Measurements from ENCODE around the gene TICRR.

TICRR gene, protein sequence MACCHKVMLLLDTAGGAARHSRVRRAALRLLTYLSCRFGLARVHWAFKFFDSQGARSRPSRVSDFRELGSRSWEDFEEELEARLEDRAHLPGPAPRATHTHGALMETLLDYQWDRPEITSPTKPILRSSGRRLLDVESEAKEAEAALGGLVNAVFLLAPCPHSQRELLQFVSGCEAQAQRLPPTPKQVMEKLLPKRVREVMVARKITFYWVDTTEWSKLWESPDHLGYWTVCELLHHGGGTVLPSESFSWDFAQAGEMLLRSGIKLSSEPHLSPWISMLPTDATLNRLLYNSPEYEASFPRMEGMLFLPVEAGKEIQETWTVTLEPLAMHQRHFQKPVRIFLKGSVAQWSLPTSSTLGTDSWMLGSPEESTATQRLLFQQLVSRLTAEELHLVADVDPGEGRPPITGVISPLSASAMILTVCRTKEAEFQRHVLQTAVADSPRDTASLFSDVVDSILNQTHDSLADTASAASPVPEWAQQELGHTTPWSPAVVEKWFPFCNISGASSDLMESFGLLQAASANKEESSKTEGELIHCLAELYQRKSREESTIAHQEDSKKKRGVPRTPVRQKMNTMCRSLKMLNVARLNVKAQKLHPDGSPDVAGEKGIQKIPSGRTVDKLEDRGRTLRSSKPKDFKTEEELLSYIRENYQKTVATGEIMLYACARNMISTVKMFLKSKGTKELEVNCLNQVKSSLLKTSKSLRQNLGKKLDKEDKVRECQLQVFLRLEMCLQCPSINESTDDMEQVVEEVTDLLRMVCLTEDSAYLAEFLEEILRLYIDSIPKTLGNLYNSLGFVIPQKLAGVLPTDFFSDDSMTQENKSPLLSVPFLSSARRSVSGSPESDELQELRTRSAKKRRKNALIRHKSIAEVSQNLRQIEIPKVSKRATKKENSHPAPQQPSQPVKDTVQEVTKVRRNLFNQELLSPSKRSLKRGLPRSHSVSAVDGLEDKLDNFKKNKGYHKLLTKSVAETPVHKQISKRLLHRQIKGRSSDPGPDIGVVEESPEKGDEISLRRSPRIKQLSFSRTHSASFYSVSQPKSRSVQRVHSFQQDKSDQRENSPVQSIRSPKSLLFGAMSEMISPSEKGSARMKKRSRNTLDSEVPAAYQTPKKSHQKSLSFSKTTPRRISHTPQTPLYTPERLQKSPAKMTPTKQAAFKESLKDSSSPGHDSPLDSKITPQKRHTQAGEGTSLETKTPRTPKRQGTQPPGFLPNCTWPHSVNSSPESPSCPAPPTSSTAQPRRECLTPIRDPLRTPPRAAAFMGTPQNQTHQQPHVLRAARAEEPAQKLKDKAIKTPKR (N-terminal part only)

DNA sequence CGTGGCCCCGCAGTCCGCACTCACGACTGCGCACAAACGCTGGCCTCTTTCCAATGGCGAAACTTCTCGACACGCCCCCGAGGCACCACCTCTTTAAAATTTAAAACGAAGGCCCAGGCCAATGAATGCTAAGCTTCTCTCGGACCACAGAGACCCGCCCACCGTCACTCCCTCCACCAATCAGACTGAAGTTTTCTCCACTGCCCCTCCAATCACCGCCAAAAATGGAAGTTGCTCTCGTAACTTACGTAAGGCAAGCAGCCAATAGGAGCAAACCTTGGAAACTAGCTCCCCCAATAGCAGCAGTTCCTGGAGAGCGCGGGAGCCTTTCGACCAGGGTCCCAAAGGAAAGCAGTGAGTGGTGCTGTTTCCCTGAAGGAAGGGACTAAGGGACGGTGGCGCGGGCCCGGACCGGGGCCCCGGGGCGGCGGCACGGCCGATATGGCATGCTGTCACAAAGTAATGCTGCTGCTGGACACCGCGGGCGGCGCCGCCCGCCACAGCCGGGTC, at the start of gene TICRR:
Gene TICRR, plus strand, starts transcription at position 324 of the 510 bp plus-strand sequence. Its CDS starts 118 bp downstream, at position 442.
- TF ChIP-seq CREB1 (IDR thresholded peaks at IDR 0.05; ENCODE audit: low read depth) (peak; percentile 52; the same call in 1 of the 2 replicates), YY1 (IDR thresholded peaks at IDR 0.05; ENCODE audit: low read depth) (no peak), CEBPB (IDR thresholded peaks at IDR 0.05) (peak; percentile 66; the same call in 1 of the 2 replicates), MAX (IDR thresholded peaks at IDR 0.05) (peak; percentile 90), TCF12 (IDR thresholded peaks at IDR 0.05; ENCODE audit: low read depth) (0 out of 2 replicates have a peak, but pooled peaks have one; percentile 32), FOXM1 (IDR thresholded peaks at IDR 0.05; ENCODE audit: borderline replicate concordance, low read depth) (peak; percentile 80), TAF1 (IDR thresholded peaks at IDR 0.05; ENCODE audit: low read depth) (peak; percentile 34), USF1 (IDR thresholded peaks at IDR 0.05) (no peak), TEAD4 (IDR thresholded peaks at IDR 0.05) (0 out of 2 replicates have a peak, but pooled peaks have one; percentile 14), NFIC (IDR thresholded peaks at IDR 0.05) (peak; percentile 91)
- TF ChIP-seq, protein P1, sequence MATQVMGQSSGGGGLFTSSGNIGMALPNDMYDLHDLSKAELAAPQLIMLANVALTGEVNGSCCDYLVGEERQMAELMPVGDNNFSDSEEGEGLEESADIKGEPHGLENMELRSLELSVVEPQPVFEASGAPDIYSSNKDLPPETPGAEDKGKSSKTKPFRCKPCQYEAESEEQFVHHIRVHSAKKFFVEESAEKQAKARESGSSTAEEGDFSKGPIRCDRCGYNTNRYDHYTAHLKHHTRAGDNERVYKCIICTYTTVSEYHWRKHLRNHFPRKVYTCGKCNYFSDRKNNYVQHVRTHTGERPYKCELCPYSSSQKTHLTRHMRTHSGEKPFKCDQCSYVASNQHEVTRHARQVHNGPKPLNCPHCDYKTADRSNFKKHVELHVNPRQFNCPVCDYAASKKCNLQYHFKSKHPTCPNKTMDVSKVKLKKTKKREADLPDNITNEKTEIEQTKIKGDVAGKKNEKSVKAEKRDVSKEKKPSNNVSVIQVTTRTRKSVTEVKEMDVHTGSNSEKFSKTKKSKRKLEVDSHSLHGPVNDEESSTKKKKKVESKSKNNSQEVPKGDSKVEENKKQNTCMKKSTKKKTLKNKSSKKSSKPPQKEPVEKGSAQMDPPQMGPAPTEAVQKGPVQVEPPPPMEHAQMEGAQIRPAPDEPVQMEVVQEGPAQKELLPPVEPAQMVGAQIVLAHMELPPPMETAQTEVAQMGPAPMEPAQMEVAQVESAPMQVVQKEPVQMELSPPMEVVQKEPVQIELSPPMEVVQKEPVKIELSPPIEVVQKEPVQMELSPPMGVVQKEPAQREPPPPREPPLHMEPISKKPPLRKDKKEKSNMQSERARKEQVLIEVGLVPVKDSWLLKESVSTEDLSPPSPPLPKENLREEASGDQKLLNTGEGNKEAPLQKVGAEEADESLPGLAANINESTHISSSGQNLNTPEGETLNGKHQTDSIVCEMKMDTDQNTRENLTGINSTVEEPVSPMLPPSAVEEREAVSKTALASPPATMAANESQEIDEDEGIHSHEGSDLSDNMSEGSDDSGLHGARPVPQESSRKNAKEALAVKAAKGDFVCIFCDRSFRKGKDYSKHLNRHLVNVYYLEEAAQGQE (IDR thresholded peaks at IDR 0.05; ENCODE audit: low read depth) = no peak

GRCh38 chr15:89526181-89526580, 49.1 kb upstream of the TICRR start:
- TF ChIP-seq FOXM1 (IDR thresholded peaks at IDR 0.05; ENCODE audit: borderline replicate concordance, low read depth) = no peak
- no peak for TF ChIP-seq NFIC (IDR thresholded peaks at IDR 0.05)
- no peak for TF ChIP-seq RAD21 (IDR thresholded peaks at IDR 0.05; ENCODE audit: low read depth)
- TF ChIP-seq ZBTB7A (IDR thresholded peaks at IDR 0.05; ENCODE audit: low read depth) = no peak
- no peak for TF ChIP-seq YY1 (IDR thresholded peaks at IDR 0.05; ENCODE audit: low read depth)
- no peak for TF ChIP-seq USF1 (IDR thresholded peaks at IDR 0.05)
- no peak for TF ChIP-seq EGR1 (IDR thresholded peaks at IDR 0.05)
- TF ChIP-seq TAF1 (IDR thresholded peaks at IDR 0.05; ENCODE audit: low read depth) = no peak
- TF ChIP-seq CEBPB (IDR thresholded peaks at IDR 0.05) = no peak
- TF ChIP-seq TCF12 (IDR thresholded peaks at IDR 0.05; ENCODE audit: low read depth) = no peak
- TF ChIP-seq MAX (IDR thresholded peaks at IDR 0.05) = no peak
- TF ChIP-seq CREB1 (IDR thresholded peaks at IDR 0.05; ENCODE audit: low read depth) = no peak
- TF ChIP-seq TEAD4 (IDR thresholded peaks at IDR 0.05) = no peak
- TF ChIP-seq, protein P1 (IDR thresholded peaks at IDR 0.05; ENCODE audit: low read depth) = no peak
- no peak for TF ChIP-seq EP300 (IDR thresholded peaks at IDR 0.05; ENCODE audit: borderline replicate concordance)

GRCh38 chr15:89526601-89527441, 48.4 kb upstream of the TICRR start:
- TF ChIP-seq CREB1 (IDR thresholded peaks at IDR 0.05; ENCODE audit: low read depth) (no peak), CEBPB (IDR thresholded peaks at IDR 0.05) (no peak), EGR1 (IDR thresholded peaks at IDR 0.05) (no peak), TAF1 (IDR thresholded peaks at IDR 0.05; ENCODE audit: low read depth) (no peak), MAX (IDR thresholded peaks at IDR 0.05) (no peak), RAD21 (IDR thresholded peaks at IDR 0.05; ENCODE audit: low read depth) (no peak), TCF12 (IDR thresholded peaks at IDR 0.05; ENCODE audit: low read depth) (no peak), TEAD4 (IDR thresholded peaks at IDR 0.05) (no peak), USF1 (IDR thresholded peaks at IDR 0.05) (no peak), YY1 (IDR thresholded peaks at IDR 0.05; ENCODE audit: low read depth) (no peak), NFIC (IDR thresholded peaks at IDR 0.05) (no peak), FOXM1 (IDR thresholded peaks at IDR 0.05; ENCODE audit: borderline replicate concordance, low read depth) (no peak), ZBTB7A (IDR thresholded peaks at IDR 0.05; ENCODE audit: low read depth) (no peak), EP300 (IDR thresholded peaks at IDR 0.05; ENCODE audit: borderline replicate concordance) (no peak)
- TF ChIP-seq, protein P1 (IDR thresholded peaks at IDR 0.05; ENCODE audit: low read depth) = no peak
